Endodermal cell (in vitro differentiated cells): ENCODE results near the gene DNHD1. TPM values are rescaled to one million over a fixed set of nuclear protein-coding genes. Genes with fewer than 3 reads are reported as not detected.

Source experiments
- DNase-seq: peaks from one replicate; pipeline ENCODE4 v3.0.0-alpha.2; 2017
- H3K27ac ChIP-seq: 2 replicates; pipeline ENCODE4 v1.5.1; 2013; ENCODE audit warnings: mild to moderate bottlenecking, low read depth, low read length, moderate library complexity
- H3K27me3 ChIP-seq: 2 replicates; pipeline ENCODE4 v1.6.1; 2013; ENCODE audit warnings: mild to moderate bottlenecking, low read length, moderate library complexity; ENCODE audit not compliant: insufficient read depth, control insufficient read depth, poor library complexity, severe bottlenecking
- H3K36me3 ChIP-seq: 2 replicates; pipeline ENCODE4 v1.7.0; 2013; ENCODE audit warnings: mild to moderate bottlenecking, low read length, moderate library complexity; ENCODE audit not compliant: control insufficient read depth, insufficient read depth
- H3K4me1 ChIP-seq: one replicate; pipeline ENCODE4 v1.7.0; 2013; ENCODE audit warnings: low read length; ENCODE audit not compliant: control insufficient read depth, insufficient read depth
- H3K4me3 ChIP-seq: 2 replicates; pipeline ENCODE4 v1.5.1; 2013; ENCODE audit warnings: mild to moderate bottlenecking, low read length, moderate library complexity
- H3K9ac ChIP-seq: 2 replicates; pipeline ENCODE4 v1.6.1; 2013; ENCODE audit warnings: mild to moderate bottlenecking, low read length, moderate library complexity; ENCODE audit not compliant: poor library complexity, severe bottlenecking; ENCODE audit errors: extremely low read depth
- H3K9me3 ChIP-seq: 2 replicates; pipeline ENCODE4 v1.6.1; 2013; ENCODE audit warnings: mild to moderate bottlenecking, low read length, moderate library complexity; ENCODE audit not compliant: control insufficient read depth
- H3K27ac Mint-ChIP-seq: 2 replicates; pipeline ENCODE4 v1.8.0; 2020; ENCODE audit warnings: mixed read lengths
- H3K27me3 Mint-ChIP-seq: 2 replicates; pipeline ENCODE4 v1.8.0; 2021; ENCODE audit warnings: mild to moderate bottlenecking, mixed read lengths; ENCODE audit not compliant: insufficient read depth
- H3K36me3 Mint-ChIP-seq: 2 replicates; pipeline ENCODE4 v1.8.0; 2020; ENCODE audit warnings: low read depth, mixed read lengths
- H3K4me1 Mint-ChIP-seq: 2 replicates; pipeline ENCODE4 v1.8.0; 2020; ENCODE audit warnings: mixed read lengths
- H3K4me3 Mint-ChIP-seq: 2 replicates; pipeline ENCODE4 v1.8.0; 2020; ENCODE audit warnings: mild to moderate bottlenecking, moderate library complexity, mixed read lengths
- H3K9me3 Mint-ChIP-seq: 2 replicates; pipeline ENCODE4 v1.8.0; 2020; ENCODE audit warnings: mild to moderate bottlenecking, mixed read lengths
- WGBS, 2 experiments: methylation state at CpG; one replicate each; pipeline versions ENCODE4 v1.1.5 to v1.1.7; 2013; ENCODE audit warnings: missing lambda C conversion rate in 2 of 2, mixed read lengths in 1 of 2; ENCODE audit not compliant: insufficient coverage in 1 of 2, insufficient read length in 1 of 2; 5-methylcytosine and 5-hydroxymethylcytosine counted together
- total RNA-seq, 2 donors: library from RNA; stranded (reverse); fragmentation: NEBNext Ultra II Directional in 1 of 2; extraction: Animal tissue kit (Norgen Biotek cat#: 25700) in 1 of 2; gene quantifications; 2 replicates in 1 of 2; 3 replicates in 1 of 2; pipeline ENCODE4 v1.2.1, GENCODE V29; 2021
- TF ChIP-seq, protein P1 (sequence below): fragments of 200-600 bp; sonication (generic); conservative IDR thresholded peaks from 2 replicates; pipeline ENCODE4 v1.5.0; 2021; ENCODE audit warnings: antibody characterized with exemption, mild to moderate bottlenecking

The DNHD1 gene
- total RNA-seq, 2 donors from 2014 or later = 11.0 to 12.2 TPM

DNA sequence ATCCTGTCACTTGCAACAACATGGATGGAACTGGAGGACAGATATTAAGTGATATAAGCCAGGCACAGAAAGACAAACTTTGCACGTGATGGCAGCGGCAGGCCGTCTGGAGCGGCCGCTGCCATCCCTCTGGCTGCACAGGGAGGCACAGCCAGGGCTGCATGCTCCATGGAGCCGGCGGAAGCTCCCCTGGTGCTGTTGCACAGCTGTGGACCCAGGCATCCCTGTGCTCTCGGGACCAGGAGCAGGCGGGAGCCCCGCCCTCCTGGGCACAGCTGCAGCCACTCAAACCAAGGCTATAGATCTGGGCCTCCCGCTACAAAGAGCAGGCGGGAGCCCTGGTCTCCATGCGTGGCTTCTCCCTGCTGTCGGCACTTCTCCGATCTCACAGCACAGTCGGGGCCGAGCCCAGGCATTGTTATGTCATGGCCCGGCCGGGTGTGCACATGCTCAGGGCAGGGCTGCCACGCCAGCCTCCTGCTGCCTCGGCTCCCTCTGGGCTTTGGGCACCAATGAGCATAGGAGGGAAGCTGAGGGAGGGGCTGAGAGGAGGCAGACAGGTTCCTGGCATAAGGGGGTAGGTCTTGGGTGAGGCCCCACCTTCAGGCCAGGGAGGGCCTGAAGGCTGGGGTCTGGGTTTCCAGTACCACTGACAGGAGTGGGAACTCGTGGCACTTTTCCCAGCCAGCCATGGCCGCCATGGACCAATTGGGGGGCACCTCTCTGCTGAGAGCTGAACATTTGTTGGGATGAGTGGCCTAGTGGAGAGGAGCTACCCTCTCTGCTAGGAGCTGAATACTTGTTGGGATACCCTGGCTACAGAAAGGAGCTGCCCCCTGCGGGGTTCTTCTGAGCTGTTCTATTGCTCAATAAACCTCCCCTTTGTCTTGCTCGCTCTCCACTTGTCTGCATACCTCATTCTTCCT lies 89.6 kb downstream of the DNHD1 start:
- H3K27ac ChIP-seq = no peak overlapping the region
- TF ChIP-seq, protein P1, sequence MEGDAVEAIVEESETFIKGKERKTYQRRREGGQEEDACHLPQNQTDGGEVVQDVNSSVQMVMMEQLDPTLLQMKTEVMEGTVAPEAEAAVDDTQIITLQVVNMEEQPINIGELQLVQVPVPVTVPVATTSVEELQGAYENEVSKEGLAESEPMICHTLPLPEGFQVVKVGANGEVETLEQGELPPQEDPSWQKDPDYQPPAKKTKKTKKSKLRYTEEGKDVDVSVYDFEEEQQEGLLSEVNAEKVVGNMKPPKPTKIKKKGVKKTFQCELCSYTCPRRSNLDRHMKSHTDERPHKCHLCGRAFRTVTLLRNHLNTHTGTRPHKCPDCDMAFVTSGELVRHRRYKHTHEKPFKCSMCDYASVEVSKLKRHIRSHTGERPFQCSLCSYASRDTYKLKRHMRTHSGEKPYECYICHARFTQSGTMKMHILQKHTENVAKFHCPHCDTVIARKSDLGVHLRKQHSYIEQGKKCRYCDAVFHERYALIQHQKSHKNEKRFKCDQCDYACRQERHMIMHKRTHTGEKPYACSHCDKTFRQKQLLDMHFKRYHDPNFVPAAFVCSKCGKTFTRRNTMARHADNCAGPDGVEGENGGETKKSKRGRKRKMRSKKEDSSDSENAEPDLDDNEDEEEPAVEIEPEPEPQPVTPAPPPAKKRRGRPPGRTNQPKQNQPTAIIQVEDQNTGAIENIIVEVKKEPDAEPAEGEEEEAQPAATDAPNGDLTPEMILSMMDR = no peak
- H3K4me3 ChIP-seq = no peak overlapping the region
- no peaks in the 10 kb centered on the region for H3K27me3 ChIP-seq
- H3K4me1 ChIP-seq = no peaks in the 10 kb centered on the region
- H3K9me3 Mint-ChIP-seq = peaks cover 22% of the 10 kb centered on the region
- H3K4me1 Mint-ChIP-seq = no peaks in the 10 kb centered on the region
- WGBS, 2 experiments = 93 to 95% methylated on average over 17 to 25 of the region's 25 CpGs
- peaks cover 3% of the 10 kb centered on the region for H3K36me3 ChIP-seq
- H3K27me3 Mint-ChIP-seq = no peaks in the 10 kb centered on the region
- H3K9me3 ChIP-seq = peaks cover 26% of the 10 kb centered on the region
- no peak overlapping the region for H3K4me3 Mint-ChIP-seq
- H3K36me3 Mint-ChIP-seq = peaks cover 3% of the 10 kb centered on the region
- peak; percentile 81 for DNase-seq
- no peak overlapping the region for H3K9ac ChIP-seq
- H3K27ac Mint-ChIP-seq = no peak overlapping the region

DNA sequence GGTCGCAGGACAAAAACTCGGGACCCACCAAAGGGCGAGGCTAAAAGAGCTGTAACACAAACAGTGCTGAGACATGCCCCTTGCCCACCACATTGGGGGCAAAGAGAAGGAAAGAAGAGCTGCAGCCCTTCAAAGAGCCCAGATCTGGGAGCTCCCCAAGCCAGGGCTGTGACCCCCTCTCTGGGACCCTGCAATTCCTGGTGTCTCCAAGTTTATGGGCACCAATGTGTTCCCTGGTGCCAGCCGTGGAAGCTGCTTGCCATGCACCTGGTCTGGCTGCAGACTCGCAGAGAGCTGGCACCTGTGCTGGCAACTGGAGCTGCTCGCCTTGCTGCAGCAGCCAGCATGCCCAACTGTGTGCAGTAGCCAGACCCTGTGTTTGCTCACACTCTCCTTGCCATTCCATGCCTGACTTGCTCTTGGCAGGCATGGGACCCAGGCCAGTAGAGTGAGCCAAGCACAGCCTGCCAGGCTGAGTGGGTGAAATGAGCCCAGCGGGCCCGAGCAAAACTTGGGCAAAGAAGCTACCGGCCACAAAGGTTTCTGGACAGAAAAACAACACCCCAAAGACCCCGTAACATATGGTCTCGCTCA lies 90.4 kb downstream of the DNHD1 start:
- no peak overlapping the region for H3K9ac ChIP-seq
- H3K9me3 ChIP-seq = peaks cover 21% of the 10 kb centered on the region
- H3K27me3 ChIP-seq = no peaks in the 10 kb centered on the region
- H3K4me1 ChIP-seq = no peaks in the 10 kb centered on the region
- H3K36me3 ChIP-seq = peaks cover 7% of the 10 kb centered on the region
- Mint-ChIP-seq H3K4me1 (no peaks in the 10 kb centered on the region), H3K27me3 (no peaks in the 10 kb centered on the region), H3K4me3 (no peak overlapping the region), H3K36me3 (peaks cover 6% of the 10 kb centered on the region), H3K27ac (no peak overlapping the region), H3K9me3 (peaks cover 22% of the 10 kb centered on the region)
- no peak overlapping the region for H3K27ac ChIP-seq
- TF ChIP-seq, protein P1 = no peak
- no peak for DNase-seq
- H3K4me3 ChIP-seq = no peak overlapping the region
- WGBS, 2 experiments = 96 to 100% methylated on average over 11 of the region's 11 CpGs

DNA sequence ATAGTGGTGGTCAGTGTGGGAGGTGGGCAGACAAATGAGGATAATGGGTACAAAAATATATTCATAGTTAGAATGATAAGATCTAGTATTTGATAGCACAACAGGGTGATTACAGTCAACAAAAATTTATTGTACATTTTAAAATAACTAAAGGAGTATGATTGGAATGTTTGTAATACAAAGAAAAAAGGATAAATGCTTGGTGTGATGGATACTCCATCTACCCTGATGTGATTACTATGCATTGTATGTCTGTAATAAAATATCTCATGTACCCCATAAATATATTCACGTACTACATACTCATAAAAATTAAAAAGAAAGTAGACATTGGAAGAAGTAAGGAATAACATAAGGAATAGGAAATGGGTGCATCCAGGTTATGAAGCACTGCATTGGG lies 90.9 kb downstream of the DNHD1 start:
- Histone ChIP-seq H3K27me3 (no peaks in the 10 kb centered on the region), H3K36me3 (peaks cover 7% of the 10 kb centered on the region), H3K4me1 (no peaks in the 10 kb centered on the region), H3K4me3 (no peak overlapping the region), H3K9me3 (peaks cover 17% of the 10 kb centered on the region), H3K9ac (no peak overlapping the region), H3K27ac (no peak overlapping the region)
- peaks cover 19% of the 10 kb centered on the region for H3K9me3 Mint-ChIP-seq
- H3K4me3 Mint-ChIP-seq = no peak overlapping the region
- peaks cover 6% of the 10 kb centered on the region for H3K36me3 Mint-ChIP-seq
- TF ChIP-seq, protein P1 = no peak
- no peak for DNase-seq
- H3K27me3 Mint-ChIP-seq = no peaks in the 10 kb centered on the region
- H3K27ac Mint-ChIP-seq = no peak overlapping the region
- no CpG with 5 or more reads among the region's 1 CpG for WGBS, 2 experiments
- H3K4me1 Mint-ChIP-seq = no peaks in the 10 kb centered on the region
